ENCODE results near the gene ZNF454.

ZNF454 gene

DNA sequence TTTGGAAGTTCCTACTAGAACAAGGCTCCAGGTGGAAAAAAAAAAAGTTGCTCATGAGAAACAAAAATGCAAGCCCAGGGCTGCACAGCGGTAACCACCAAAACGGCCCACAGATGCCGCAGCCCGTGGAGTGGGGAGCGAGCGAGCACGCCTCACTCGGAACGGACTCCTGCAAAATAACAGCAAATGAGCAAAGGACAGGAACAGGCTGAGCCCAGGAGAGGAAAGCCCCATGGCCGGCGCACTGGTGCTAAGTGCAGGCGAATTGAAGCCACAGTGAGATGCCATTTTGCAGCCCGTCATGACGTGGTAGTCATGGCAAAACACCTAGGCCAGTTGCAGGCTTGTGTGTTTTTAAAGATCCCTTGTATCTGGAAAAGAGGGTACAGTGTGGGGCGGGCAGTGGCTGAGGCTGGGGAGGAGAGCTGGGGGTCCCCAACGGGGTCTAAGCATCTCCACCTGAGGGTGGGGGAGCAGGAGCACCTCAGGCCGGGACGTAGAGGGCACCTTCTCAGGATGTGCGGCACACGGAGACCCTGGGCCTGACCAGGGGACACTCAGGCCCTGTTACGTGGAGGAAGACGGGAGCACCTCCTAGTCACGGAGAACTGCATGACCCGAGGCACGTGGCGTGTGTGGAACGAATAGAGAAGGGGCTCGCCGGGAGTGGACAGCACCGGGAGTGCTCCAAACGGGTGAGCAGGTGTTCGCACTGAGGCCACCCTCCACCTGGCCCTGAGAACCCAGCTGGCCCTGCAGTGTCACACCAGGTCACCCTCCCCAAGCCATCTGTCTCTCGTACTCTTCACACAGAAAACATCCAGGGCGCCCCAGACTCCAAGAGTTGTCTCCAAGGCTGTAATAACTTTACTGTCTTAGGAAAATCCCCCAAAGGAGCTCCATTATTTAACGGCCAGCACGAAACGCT is 43.4 kb downstream of the ZNF454 start:
- TF ChIP-seq, protein P1, sequence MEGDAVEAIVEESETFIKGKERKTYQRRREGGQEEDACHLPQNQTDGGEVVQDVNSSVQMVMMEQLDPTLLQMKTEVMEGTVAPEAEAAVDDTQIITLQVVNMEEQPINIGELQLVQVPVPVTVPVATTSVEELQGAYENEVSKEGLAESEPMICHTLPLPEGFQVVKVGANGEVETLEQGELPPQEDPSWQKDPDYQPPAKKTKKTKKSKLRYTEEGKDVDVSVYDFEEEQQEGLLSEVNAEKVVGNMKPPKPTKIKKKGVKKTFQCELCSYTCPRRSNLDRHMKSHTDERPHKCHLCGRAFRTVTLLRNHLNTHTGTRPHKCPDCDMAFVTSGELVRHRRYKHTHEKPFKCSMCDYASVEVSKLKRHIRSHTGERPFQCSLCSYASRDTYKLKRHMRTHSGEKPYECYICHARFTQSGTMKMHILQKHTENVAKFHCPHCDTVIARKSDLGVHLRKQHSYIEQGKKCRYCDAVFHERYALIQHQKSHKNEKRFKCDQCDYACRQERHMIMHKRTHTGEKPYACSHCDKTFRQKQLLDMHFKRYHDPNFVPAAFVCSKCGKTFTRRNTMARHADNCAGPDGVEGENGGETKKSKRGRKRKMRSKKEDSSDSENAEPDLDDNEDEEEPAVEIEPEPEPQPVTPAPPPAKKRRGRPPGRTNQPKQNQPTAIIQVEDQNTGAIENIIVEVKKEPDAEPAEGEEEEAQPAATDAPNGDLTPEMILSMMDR (IDR thresholded peaks at IDR 0.05; ENCODE audit: low read depth, low read length) = no peak
- DNase-seq = no peak
- Histone ChIP-seq H3K27me3 (no peaks in the 10 kb centered on the region), H3K9me3 (peaks cover 4% of the 10 kb centered on the region; the same call in 1 of the 2 replicates), H3K36me3 (no peaks in the 10 kb centered on the region), H3K4me3 (ENCODE audit: low read depth, low read length) (no peak overlapping the region), H3K4me1 (no peaks in the 10 kb centered on the region)

DNA sequence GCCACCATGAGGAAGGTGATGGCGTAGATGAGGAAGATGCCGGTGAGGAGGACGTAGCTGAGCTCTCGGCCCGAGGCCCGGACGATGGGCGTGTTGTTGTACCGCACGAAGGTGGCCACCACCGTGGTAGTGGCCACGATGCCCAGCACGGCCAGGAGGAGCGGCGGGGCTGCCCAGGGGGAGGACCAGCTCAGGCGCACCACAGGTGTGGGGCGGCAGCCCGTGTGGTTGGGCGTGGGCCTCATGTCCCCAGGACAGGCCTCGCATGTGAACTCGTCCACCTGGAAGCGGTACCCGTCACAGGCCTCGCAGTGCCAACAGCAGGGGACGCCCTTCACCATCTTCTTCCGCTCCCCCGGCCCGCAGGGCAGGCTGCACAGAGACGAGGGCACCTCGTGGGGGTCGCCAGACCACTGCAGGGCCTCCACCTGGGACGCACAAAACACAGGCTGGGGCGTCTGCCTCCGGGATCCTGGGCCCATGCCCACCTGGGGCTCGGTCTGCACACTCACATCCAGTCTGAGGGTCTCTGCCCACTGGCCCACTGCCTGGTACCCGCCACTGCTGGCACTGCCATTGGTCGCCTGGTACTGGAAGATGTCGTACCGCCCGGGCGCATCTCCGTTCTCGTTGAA is 45.4 kb downstream of the ZNF454 start:
- peaks cover 4% of the 10 kb centered on the region; the same call in 1 of the 2 replicates for H3K9me3 ChIP-seq
- TF ChIP-seq, protein P1 (IDR thresholded peaks at IDR 0.05; ENCODE audit: low read depth, low read length) = no peak
- H3K4me1 ChIP-seq = no peaks in the 10 kb centered on the region
- no peaks in the 10 kb centered on the region for H3K36me3 ChIP-seq
- no peak overlapping the region for H3K4me3 ChIP-seq (ENCODE audit: low read depth, low read length)
- no peaks in the 10 kb centered on the region for H3K27me3 ChIP-seq
- no peak for DNase-seq

DNA sequence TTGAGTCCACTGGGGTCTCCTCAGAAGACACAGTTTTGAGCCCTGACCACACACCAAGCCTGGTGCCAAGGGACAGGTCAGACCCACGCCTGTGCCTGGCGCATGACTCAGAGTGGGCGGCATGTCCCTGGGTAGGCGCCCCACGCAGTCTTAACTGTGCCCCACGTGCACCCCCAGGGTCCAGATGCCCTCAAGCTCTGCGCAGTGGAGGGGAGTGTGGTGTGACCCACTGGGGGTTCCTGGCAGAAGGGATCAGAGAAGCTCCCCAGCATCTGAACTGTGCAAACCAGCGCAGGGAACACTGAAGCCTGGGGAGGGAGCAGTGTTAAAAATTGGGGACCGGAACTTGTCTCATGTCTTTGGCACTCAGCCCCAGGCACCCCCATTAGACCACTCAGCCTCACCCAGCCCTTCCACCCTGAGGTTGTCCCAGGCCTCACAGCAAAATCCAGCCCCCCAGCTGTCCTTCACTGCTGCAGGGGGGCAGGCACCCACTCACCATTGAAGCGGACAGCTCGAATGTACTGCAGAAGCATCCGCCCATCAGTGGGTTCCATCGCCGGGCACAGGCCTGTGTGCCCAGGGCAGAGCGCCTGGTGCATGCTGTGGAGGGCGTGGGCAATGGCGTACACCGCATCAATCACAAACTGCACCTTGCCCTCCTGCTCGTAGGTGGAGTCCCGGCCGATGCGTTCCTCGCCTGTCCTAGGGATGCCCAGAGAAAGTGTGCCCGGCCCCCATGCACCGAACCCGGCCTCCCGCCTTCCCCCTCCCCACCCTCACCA is 47.6 kb downstream of the ZNF454 start:
- no peaks in the 10 kb centered on the region for H3K36me3 ChIP-seq
- H3K9me3 ChIP-seq = peaks cover 4% of the 10 kb centered on the region; the same call in 1 of the 2 replicates
- DNase-seq = no peak
- no peak overlapping the region for H3K4me3 ChIP-seq (ENCODE audit: low read depth, low read length)
- H3K4me1 ChIP-seq = no peaks in the 10 kb centered on the region
- TF ChIP-seq, protein P1 (IDR thresholded peaks at IDR 0.05; ENCODE audit: low read depth, low read length) = no peak
- no peaks in the 10 kb centered on the region for H3K27me3 ChIP-seq

DNA sequence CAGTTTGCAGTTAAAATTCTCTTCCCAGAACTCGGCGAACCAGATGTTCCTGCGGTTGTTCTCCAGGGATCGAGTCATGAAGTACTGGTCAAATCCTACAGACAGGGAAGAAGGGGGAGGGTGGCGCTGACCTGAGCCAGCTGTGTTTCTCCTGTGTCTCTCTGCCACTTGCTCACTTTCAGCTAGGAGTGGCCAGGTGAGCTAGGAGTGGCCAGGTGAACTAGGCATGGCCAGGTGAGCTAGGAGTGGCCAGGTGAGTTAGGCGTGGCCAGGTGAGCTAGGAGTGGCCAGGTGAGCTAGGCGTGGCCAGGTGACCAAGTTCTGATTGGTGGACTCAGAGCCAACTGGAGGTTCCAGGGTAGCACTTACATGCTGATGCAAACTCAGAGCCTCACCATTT is 48.3 kb downstream of the ZNF454 start:
- Histone ChIP-seq H3K36me3 (no peaks in the 10 kb centered on the region), H3K4me1 (no peaks in the 10 kb centered on the region), H3K27me3 (peaks cover 1% of the 10 kb centered on the region), H3K9me3 (peaks cover 4% of the 10 kb centered on the region; the same call in 1 of the 2 replicates), H3K4me3 (ENCODE audit: low read depth, low read length) (no peak overlapping the region)
- TF ChIP-seq, protein P1 (IDR thresholded peaks at IDR 0.05; ENCODE audit: low read depth, low read length) = no peak
- DNase-seq = no peak

DNA sequence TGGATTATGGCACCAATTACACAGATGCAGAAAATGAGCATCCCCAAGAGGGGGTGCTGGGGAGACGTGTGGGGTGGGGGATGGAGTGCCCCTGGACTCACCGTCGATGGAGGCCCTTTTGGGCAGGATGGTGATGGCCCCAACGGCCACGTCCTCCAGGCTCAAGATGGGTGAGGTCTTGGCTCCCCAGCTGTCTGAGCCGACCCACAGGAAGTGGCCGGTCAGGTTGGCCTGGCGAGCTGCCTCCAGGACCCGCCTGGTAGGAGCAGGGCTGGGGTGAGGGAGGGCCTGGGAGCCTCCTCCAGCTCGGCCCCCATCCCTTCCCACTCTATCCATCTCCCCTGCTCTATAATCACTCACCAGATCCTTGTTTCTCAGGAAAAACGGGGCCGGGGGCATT is 49.5 kb downstream of the ZNF454 start:
- Histone ChIP-seq H3K4me1 (no peaks in the 10 kb centered on the region), H3K4me3 (ENCODE audit: low read depth, low read length) (no peak overlapping the region), H3K36me3 (no peaks in the 10 kb centered on the region), H3K9me3 (peaks cover 4% of the 10 kb centered on the region; the same call in 1 of the 2 replicates), H3K27me3 (peaks cover 5% of the 10 kb centered on the region)
- TF ChIP-seq, protein P1 (IDR thresholded peaks at IDR 0.05; ENCODE audit: low read depth, low read length) = no peak
- no peak for DNase-seq

Measured in BE2C (cell line).